ENCODE measurements around the gene LRP1-AS. TPM values are rescaled to one million over a fixed set of nuclear protein-coding genes. Genes with fewer than 3 reads are reported as not detected.

LRP1-AS gene
- total RNA-seq, 2 experiments from 2014 or later, result not detected

GRCh38 chr12:57130941-57131340 is 16.5 kb downstream of the LRP1-AS start:
- no peak overlapping the region for H3K27ac ChIP-seq (ENCODE audit: low read depth in 1 of 2, low read length in 2 of 2)
- Mint-ChIP-seq H3K9me3 (no peaks in the 10 kb centered on the region), H3K4me1 (ENCODE audit: low read depth) (peaks cover 20% of the 10 kb centered on the region), H3K27me3 (peaks cover 4% of the 10 kb centered on the region), H3K4me3 (peak overlapping the region; percentile 32), H3K36me3 (ENCODE audit: low read depth) (no peaks in the 10 kb centered on the region), H3K27ac (no peak overlapping the region)
- DNase-seq, result peak in 2 of 14 experiments; percentile 28 to 31
- H3K36me3 ChIP-seq (ENCODE audit: insufficient read depth, low read length), result no peaks in the 10 kb centered on the region
- no peak overlapping the region for H3K4me3 ChIP-seq (ENCODE audit: low read length)
- ChIA-PET POLR2A (interaction anchor here (2.8 kb wide), 1 partner anchor 20 kb away, joined by 9 read pairs; the partner anchor contains the start of gene STAT6), CTCF (interaction anchor here (1.3 kb wide), 1 partner anchor 52 kb away, joined by 5 read pairs; no protein-coding TSS in a partner anchor)
- no peaks in the 10 kb centered on the region for H3K27me3 ChIP-seq (ENCODE audit: control insufficient read depth in 1 of 2, insufficient read depth in 2 of 2, low read length in 2 of 2)
- H3K9me3 ChIP-seq (ENCODE audit: control insufficient read depth in 1 of 2, insufficient read depth in 1 of 2, low read length in 2 of 2), result no peaks in the 10 kb centered on the region
- intact Hi-C loops (cut with DNase I, micrococcal nuclease), result no loop called here
- no peak for TF ChIP-seq CTCF (IDR thresholded peaks at IDR 0.05)
- no peak for ATAC-seq (ENCODE audit: poor library complexity)
- H3K4me1 ChIP-seq (ENCODE audit: insufficient read depth, low read length), result peaks cover 24% of the 10 kb centered on the region

GRCh38 chr12:57129889-57130288 is 17.5 kb downstream of the LRP1-AS start:
- H3K27ac Mint-ChIP-seq, result peak overlapping the region; percentile 6
- H3K4me3 Mint-ChIP-seq, result peak overlapping the region; percentile 82
- no peaks in the 10 kb centered on the region for H3K9me3 Mint-ChIP-seq
- Histone ChIP-seq H3K9me3 (ENCODE audit: control insufficient read depth in 1 of 2, insufficient read depth in 1 of 2, low read length in 2 of 2) (no peaks in the 10 kb centered on the region), H3K4me3 (ENCODE audit: low read length) (peak overlapping the region; percentile 67), H3K27ac (ENCODE audit: low read depth in 1 of 2, low read length in 2 of 2) (no peak overlapping the region), H3K36me3 (ENCODE audit: insufficient read depth, low read length) (no peaks in the 10 kb centered on the region), H3K4me1 (ENCODE audit: insufficient read depth, low read length) (peaks cover 24% of the 10 kb centered on the region), H3K27me3 (ENCODE audit: control insufficient read depth in 1 of 2, insufficient read depth in 2 of 2, low read length in 2 of 2) (no peaks in the 10 kb centered on the region)
- peaks cover 4% of the 10 kb centered on the region for H3K27me3 Mint-ChIP-seq
- ChIA-PET POLR2A (interaction anchor here (2.8 kb wide), 1 partner anchor 19 kb away, joined by 9 read pairs; the partner anchor contains the start of gene STAT6), CTCF (interaction anchor here (7.8 kb wide), 1 partner anchor 52 kb away, joined by 63 read pairs; no protein-coding TSS in a partner anchor)
- H3K4me1 Mint-ChIP-seq (ENCODE audit: low read depth), result peaks cover 20% of the 10 kb centered on the region
- H3K36me3 Mint-ChIP-seq (ENCODE audit: low read depth), result no peaks in the 10 kb centered on the region
- DNase-seq, result peak in 2 of 14 experiments; percentile 50 to 57
- intact Hi-C loops (cut with DNase I, micrococcal nuclease), result loop anchor here (5.0 kb wide), 3 partner anchors 107 to 378 kb away; partner anchors contain the start of gene PRIM1 (in 1 of the 2)
- no peak for TF ChIP-seq CTCF (IDR thresholded peaks at IDR 0.05)
- no peak for ATAC-seq (ENCODE audit: poor library complexity)

GRCh38 chr12:57129321-57129842 is 18.0 kb downstream of the LRP1-AS start:
- H3K4me1 Mint-ChIP-seq (ENCODE audit: low read depth), result peaks cover 21% of the 10 kb centered on the region
- CTCF ChIA-PET, result interaction anchor here (7.8 kb wide), 1 partner anchor 52 kb away, joined by 63 read pairs; no protein-coding TSS in a partner anchor
- no peaks in the 10 kb centered on the region for H3K27me3 ChIP-seq (ENCODE audit: control insufficient read depth in 1 of 2, insufficient read depth in 2 of 2, low read length in 2 of 2)
- DNase-seq, result peak in 1 of 14 experiments; percentile 29
- ATAC-seq (ENCODE audit: poor library complexity), result no peak
- H3K4me3 ChIP-seq (ENCODE audit: low read length), result peak overlapping the region; percentile 67
- H3K9me3 ChIP-seq (ENCODE audit: control insufficient read depth in 1 of 2, insufficient read depth in 1 of 2, low read length in 2 of 2), result no peaks in the 10 kb centered on the region
- peaks cover 4% of the 10 kb centered on the region for H3K27me3 Mint-ChIP-seq
- no peak overlapping the region for H3K27ac ChIP-seq (ENCODE audit: low read depth in 1 of 2, low read length in 2 of 2)
- H3K36me3 ChIP-seq (ENCODE audit: insufficient read depth, low read length), result no peaks in the 10 kb centered on the region
- peak overlapping the region; percentile 82 for H3K4me3 Mint-ChIP-seq
- peaks cover 24% of the 10 kb centered on the region for H3K4me1 ChIP-seq (ENCODE audit: insufficient read depth, low read length)
- POLR2A ChIA-PET, result interaction anchor here (2.8 kb wide), 1 partner anchor 18 kb away, joined by 9 read pairs; the partner anchor contains the start of gene STAT6
- no peaks in the 10 kb centered on the region for H3K9me3 Mint-ChIP-seq
- intact Hi-C loops (cut with DNase I, micrococcal nuclease), result loop anchor here (5.0 kb wide), 3 partner anchors 108 to 377 kb away; partner anchors contain the start of gene PRIM1 (in 1 of the 2)
- H3K36me3 Mint-ChIP-seq (ENCODE audit: low read depth), result no peaks in the 10 kb centered on the region
- H3K27ac Mint-ChIP-seq, result peak overlapping the region; percentile 6
- no peak for TF ChIP-seq CTCF (IDR thresholded peaks at IDR 0.05)
